GM13976 (cell line): ENCODE data around the gene TXNDC17.

Source experiments
- DNase-seq: peaks from one replicate; pipeline ENCODE4 v3.0.0; 2012; ENCODE audit warnings: low spot score
- CTCF ChIP-seq: IDR thresholded peaks from 2 replicates; pipeline ENCODE4 v1.5.1; 2012; ENCODE audit warnings: borderline replicate concordance, mild to moderate bottlenecking; ENCODE audit not compliant: insufficient read depth; ENCODE audit errors: extremely low read depth, missing control alignments, control extremely low read depth
- in situ Hi-C: fragments of 300-500 bp; cut with MboI; formaldehyde crosslinking; loops from one replicate; pipeline ENCODE4 v1.12.0; 2022; ENCODE audit warnings: low sequenced_read_pairs, mixed read lengths, inconsistent platforms; ENCODE audit not compliant: unreplicated experiment

TXNDC17 gene

GRCh38 chr17:6597727-6598126, 43.1 kb upstream of the TXNDC17 start:
- in situ Hi-C loops, result no loop called here
- TF ChIP-seq CTCF, result no peak
- DNase-seq, result no peak

- in situ Hi-C loops, result no loop called here
- TF ChIP-seq CTCF, result no peak
- DNase-seq, result no peak
These were observed 41.5 kb upstream of the TXNDC17 start for GRCh38 chr17:6599364-6599763.

- in situ Hi-C loops, result no loop called here
- TF ChIP-seq CTCF, result no peak
- DNase-seq, result no peak
These were observed 38.7 kb upstream of the TXNDC17 start for GRCh38 chr17:6602141-6602540.

GRCh38 chr17:6603744-6604325, 37.0 kb upstream of the TXNDC17 start:
- no peak for DNase-seq
- in situ Hi-C loops, result no loop called here
- no peak for TF ChIP-seq CTCF

GRCh38 chr17:6605142-6605541, 35.7 kb upstream of the TXNDC17 start:
- in situ Hi-C loops, result no loop called here
- no peak for DNase-seq
- no peak for TF ChIP-seq CTCF

- in situ Hi-C loops, result no loop called here
- DNase-seq, result no peak
- no peak for TF ChIP-seq CTCF
These were observed 32.5 kb upstream of the TXNDC17 start for GRCh38 chr17:6608321-6608720.
